A549 (cell line): ENCODE measurements around the gene ANKRD36C.
"Not testable (repeated sequence)": the region's sequence is repeated elsewhere in the genome, so short reads cannot be mapped to it uniquely, and the experiment has no call there.

Experiments used
- CHD2 ChIP-seq: fragments of 150-350 bp; IDR thresholded peaks from 2 replicates; pipeline ENCODE4 v1.6.1; 2014; ENCODE audit warnings: low read length; ENCODE audit not compliant: partially characterized antibody
- EP300 ChIP-seq, 2 experiments: fragments of >200 bp; sonication (Bioruptor Twin); formaldehyde crosslinking; IDR thresholded peaks; 2 replicates in 1 of 2; 3 replicates in 1 of 2; pipeline ENCODE4 v1.6.1; 2016 to 2017
- FOSL2 ChIP-seq, 2 experiments: fragments of 450-650 bp in 1 of 2; fragments of >200 bp in 1 of 2; sonication (Bioruptor Twin) in 1 of 2; formaldehyde crosslinking; IDR thresholded peaks; 2 replicates each; pipeline versions ENCODE4 v1.5.0 to v1.6.1; 2016 to 2020; ENCODE audit warnings: mild to moderate bottlenecking in 1 of 2, moderate library complexity in 1 of 2
- JUN ChIP-seq, 2 experiments: fragments of >200 bp; sonication (Bioruptor Twin); formaldehyde crosslinking; IDR thresholded peaks; 2 replicates in 1 of 2; 3 replicates in 1 of 2; pipeline ENCODE4 v1.6.1; 2016 to 2017
- MYC ChIP-seq: IDR thresholded peaks from 2 replicates; pipeline ENCODE4 v1.6.1; 2012; ENCODE audit warnings: mild to moderate bottlenecking, inconsistent platforms, low read length, improper control_type of control experiment, borderline replicate concordance
- NFE2L2 ChIP-seq: fragments of 150-350 bp; conservative IDR thresholded peaks from 2 replicates; pipeline ENCODE4 v1.6.1; 2014; ENCODE audit warnings: low read length
- PHF8 ChIP-seq: fragments of 200-600 bp; sonication (generic); IDR thresholded peaks from 2 replicates; pipeline ENCODE4 v1.6.1; 2016; ENCODE audit warnings: low read depth, mild to moderate bottlenecking, antibody characterized with exemption, moderate library complexity, borderline replicate concordance
- POLR2A ChIP-seq: IDR thresholded peaks from 2 replicates; pipeline ENCODE4 v1.6.1; 2012; ENCODE audit warnings: mild to moderate bottlenecking, low read length
- TF ChIP-seq, protein P1 (sequence below): fragments of >200 bp; sonication (Bioruptor Twin); formaldehyde crosslinking; IDR thresholded peaks from 3 replicates; pipeline ENCODE4 v1.5.1; 2016
- TF ChIP-seq, protein P2 (sequence below): fragments of 450-650 bp; IDR thresholded peaks from 2 replicates; pipeline ENCODE4 v1.6.1; 2014; ENCODE audit warnings: antibody characterized with exemption
- TF ChIP-seq, protein P3 (sequence below): fragments of >200 bp; sonication (Bioruptor Twin); formaldehyde crosslinking; IDR thresholded peaks from 3 replicates; pipeline ENCODE4 v1.6.1; 2016

DNA sequence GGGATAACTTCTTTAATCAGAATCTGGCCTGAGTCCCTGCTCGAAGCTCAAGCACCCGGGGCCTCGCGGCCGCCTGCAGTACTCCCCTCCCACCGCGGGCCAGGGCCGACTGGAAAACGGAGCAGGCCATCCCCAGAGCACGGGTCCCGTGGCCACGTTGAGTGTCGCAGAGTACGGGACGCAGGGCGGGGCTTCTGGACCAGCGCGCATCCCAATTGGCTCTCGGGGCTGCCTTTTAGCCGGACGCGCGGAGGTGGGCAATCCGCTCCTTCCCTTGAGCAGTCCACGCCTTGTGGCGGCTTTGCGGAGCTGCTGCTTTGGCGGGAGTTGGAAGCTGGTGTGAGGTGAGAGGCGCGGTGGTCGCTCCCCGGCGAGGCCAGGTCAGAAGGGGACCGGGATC is 202.2 kb downstream of the ANKRD36C start:
- TF ChIP-seq, protein P1, sequence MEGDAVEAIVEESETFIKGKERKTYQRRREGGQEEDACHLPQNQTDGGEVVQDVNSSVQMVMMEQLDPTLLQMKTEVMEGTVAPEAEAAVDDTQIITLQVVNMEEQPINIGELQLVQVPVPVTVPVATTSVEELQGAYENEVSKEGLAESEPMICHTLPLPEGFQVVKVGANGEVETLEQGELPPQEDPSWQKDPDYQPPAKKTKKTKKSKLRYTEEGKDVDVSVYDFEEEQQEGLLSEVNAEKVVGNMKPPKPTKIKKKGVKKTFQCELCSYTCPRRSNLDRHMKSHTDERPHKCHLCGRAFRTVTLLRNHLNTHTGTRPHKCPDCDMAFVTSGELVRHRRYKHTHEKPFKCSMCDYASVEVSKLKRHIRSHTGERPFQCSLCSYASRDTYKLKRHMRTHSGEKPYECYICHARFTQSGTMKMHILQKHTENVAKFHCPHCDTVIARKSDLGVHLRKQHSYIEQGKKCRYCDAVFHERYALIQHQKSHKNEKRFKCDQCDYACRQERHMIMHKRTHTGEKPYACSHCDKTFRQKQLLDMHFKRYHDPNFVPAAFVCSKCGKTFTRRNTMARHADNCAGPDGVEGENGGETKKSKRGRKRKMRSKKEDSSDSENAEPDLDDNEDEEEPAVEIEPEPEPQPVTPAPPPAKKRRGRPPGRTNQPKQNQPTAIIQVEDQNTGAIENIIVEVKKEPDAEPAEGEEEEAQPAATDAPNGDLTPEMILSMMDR = not testable (repeated sequence)
- TF ChIP-seq POLR2A; NFE2L2; CHD2; MYC; EP300 (IDR thresholded peaks at IDR 0.05); FOSL2 (IDR thresholded peaks at IDR 0.05); FOSL2 (CRISPR knock-in tag; IDR thresholded peaks at IDR 0.05); PHF8; JUN (IDR thresholded peaks at IDR 0.05): not testable (repeated sequence)
- TF ChIP-seq, protein P2, sequence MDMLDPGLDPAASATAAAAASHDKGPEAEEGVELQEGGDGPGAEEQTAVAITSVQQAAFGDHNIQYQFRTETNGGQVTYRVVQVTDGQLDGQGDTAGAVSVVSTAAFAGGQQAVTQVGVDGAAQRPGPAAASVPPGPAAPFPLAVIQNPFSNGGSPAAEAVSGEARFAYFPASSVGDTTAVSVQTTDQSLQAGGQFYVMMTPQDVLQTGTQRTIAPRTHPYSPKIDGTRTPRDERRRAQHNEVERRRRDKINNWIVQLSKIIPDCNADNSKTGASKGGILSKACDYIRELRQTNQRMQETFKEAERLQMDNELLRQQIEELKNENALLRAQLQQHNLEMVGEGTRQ = not testable (repeated sequence)
- TF ChIP-seq, protein P3, sequence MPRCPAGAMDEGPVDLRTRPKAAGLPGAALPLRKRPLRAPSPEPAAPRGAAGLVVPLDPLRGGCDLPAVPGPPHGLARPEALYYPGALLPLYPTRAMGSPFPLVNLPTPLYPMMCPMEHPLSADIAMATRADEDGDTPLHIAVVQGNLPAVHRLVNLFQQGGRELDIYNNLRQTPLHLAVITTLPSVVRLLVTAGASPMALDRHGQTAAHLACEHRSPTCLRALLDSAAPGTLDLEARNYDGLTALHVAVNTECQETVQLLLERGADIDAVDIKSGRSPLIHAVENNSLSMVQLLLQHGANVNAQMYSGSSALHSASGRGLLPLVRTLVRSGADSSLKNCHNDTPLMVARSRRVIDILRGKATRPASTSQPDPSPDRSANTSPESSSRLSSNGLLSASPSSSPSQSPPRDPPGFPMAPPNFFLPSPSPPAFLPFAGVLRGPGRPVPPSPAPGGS = not testable (repeated sequence)
